ENCODE measurements around the gene ZFAND5. TPM values are rescaled to one million over a fixed set of nuclear protein-coding genes. Genes with fewer than 3 reads are reported as not detected.

ZFAND5 gene
- total and polyA plus RNA-seq, 2 of the 13 experiments (the other 11 are each of a cell fraction or from before 2014, with no cell fraction given), result 53.4 to 60.2 TPM

DNA sequence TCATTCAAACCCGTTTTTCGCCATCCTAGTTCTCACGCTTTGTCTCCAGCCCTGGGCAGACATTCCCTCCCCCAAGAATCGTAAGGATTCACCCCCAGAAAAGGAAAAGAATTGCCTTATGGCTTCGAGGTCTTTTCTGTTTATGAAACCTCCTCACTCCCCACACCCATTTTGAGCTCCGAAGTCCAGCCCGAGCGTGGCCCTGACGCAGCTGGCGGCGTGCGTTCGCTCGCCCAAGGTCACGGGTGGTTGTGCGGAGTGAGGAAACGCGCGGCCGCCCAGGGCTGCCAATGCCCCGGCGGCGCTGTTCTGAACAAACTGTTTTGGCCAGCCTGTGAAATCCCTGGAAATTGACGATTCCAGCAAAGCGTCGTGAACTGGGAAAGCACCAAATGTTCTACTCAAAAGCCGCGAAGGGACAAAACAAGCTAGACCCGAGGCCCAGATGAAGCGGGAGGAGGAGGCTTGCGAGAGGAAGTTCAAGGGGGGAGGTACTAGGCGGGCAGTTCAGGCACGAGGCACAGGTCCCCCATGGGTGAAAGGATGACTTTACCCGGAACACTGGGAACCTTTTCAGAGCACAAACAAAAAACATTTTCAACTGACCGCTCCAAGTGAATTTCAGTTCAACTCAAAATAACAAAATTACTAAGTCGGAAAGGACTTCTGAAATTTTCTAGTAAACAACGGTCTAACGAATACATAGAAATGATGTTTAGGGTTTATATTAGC, 683 bp upstream of the ZFAND5 start (continued):
- TF ChIP-seq, protein P1, sequence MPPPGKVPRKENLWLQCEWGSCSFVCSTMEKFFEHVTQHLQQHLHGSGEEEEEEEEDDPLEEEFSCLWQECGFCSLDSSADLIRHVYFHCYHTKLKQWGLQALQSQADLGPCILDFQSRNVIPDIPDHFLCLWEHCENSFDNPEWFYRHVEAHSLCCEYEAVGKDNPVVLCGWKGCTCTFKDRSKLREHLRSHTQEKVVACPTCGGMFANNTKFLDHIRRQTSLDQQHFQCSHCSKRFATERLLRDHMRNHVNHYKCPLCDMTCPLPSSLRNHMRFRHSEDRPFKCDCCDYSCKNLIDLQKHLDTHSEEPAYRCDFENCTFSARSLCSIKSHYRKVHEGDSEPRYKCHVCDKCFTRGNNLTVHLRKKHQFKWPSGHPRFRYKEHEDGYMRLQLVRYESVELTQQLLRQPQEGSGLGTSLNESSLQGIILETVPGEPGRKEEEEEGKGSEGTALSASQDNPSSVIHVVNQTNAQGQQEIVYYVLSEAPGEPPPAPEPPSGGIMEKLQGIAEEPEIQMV (CRISPR knock-in tag; IDR thresholded peaks at IDR 0.05; ENCODE audit: low read depth), result no peak
- TF ChIP-seq ZNF713 (CRISPR knock-in tag; IDR thresholded peaks at IDR 0.05) (no peak), ZNF788 (CRISPR knock-in tag; IDR thresholded peaks at IDR 0.05; ENCODE audit: borderline replicate concordance) (peak; percentile 18; the same call in 1 of the 2 replicates), ZZZ3 (CRISPR knock-in tag; IDR thresholded peaks at IDR 0.05; ENCODE audit: borderline replicate concordance) (no peak), HMGA1 (CRISPR knock-in tag; conservative IDR thresholded peaks at IDR 0.05) (no peak), MAF1 (CRISPR knock-in tag; IDR thresholded peaks at IDR 0.05; ENCODE audit: borderline replicate concordance) (no peak), DNMT1 (CRISPR knock-in tag; IDR thresholded peaks at IDR 0.05) (no peak), KDM5B (CRISPR knock-in tag; IDR thresholded peaks at IDR 0.05; ENCODE audit: borderline replicate concordance) (peak; percentile 40), SNAI1 (CRISPR knock-in tag; IDR thresholded peaks at IDR 0.05; ENCODE audit: borderline replicate concordance) (0 out of 2 replicates have a peak, but pooled peaks have one; percentile 66), HOXA7 (CRISPR knock-in tag; IDR thresholded peaks at IDR 0.05) (no peak), KDM2A (CRISPR knock-in tag; IDR thresholded peaks at IDR 0.05; ENCODE audit: borderline replicate concordance, low read depth) (peak; percentile 74), ZNF138 (CRISPR knock-in tag; IDR thresholded peaks at IDR 0.05; ENCODE audit: low read depth) (no peak; the same call in 1 of the 2 replicates)
- TF ChIP-seq, protein P2, sequence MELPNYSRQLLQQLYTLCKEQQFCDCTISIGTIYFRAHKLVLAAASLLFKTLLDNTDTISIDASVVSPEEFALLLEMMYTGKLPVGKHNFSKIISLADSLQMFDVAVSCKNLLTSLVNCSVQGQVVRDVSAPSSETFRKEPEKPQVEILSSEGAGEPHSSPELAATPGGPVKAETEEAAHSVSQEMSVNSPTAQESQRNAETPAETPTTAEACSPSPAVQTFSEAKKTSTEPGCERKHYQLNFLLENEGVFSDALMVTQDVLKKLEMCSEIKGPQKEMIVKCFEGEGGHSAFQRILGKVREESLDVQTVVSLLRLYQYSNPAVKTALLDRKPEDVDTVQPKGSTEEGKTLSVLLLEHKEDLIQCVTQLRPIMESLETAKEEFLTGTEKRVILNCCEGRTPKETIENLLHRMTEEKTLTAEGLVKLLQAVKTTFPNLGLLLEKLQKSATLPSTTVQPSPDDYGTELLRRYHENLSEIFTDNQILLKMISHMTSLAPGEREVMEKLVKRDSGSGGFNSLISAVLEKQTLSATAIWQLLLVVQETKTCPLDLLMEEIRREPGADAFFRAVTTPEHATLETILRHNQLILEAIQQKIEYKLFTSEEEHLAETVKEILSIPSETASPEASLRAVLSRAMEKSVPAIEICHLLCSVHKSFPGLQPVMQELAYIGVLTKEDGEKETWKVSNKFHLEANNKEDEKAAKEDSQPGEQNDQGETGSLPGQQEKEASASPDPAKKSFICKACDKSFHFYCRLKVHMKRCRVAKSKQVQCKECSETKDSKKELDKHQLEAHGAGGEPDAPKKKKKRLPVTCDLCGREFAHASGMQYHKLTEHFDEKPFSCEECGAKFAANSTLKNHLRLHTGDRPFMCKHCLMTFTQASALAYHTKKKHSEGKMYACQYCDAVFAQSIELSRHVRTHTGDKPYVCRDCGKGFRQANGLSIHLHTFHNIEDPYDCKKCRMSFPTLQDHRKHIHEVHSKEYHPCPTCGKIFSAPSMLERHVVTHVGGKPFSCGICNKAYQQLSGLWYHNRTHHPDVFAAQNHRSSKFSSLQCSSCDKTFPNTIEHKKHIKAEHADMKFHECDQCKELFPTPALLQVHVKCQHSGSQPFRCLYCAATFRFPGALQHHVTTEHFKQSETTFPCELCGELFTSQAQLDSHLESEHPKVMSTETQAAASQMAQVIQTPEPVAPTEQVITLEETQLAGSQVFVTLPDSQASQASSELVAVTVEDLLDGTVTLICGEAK (IDR thresholded peaks at IDR 0.05), result no peak
- TF ChIP-seq, protein P2 (CRISPR knock-in tag; IDR thresholded peaks at IDR 0.05), result no peak; the same call in 1 of the 2 replicates

Measured in HepG2 (cell line).